C4-2B (cell line): ENCODE results near the gene SLX4IP.

Experiments
- H3K27ac ChIP-seq: fragments of 450-650 bp; 2 replicates; pipeline ENCODE4 v1.5.1; 2017
- CTCF ChIP-seq: fragments of 450-650 bp; conservative IDR thresholded peaks from 2 replicates; pipeline ENCODE4 v1.5.1; 2017; ENCODE audit warnings: mild to moderate bottlenecking
- ZFX ChIP-seq: fragments of 450-650 bp; IDR thresholded peaks from 2 replicates; pipeline ENCODE4 v1.6.1; 2017

Gene SLX4IP

GRCh38 chr20:10495173-10495572 lies 60.1 kb downstream of the SLX4IP start:
- H3K27ac ChIP-seq = no peak overlapping the region
- no peak for TF ChIP-seq CTCF
- TF ChIP-seq ZFX = no peak

- H3K27ac ChIP-seq = no peak overlapping the region
Measured at GRCh38 chr20:10496465-10496864, 61.4 kb downstream of the SLX4IP start.

GRCh38 chr20:10497283-10497682 lies 62.2 kb downstream of the SLX4IP start:
- TF ChIP-seq CTCF (no peak), ZFX (no peak)
- H3K27ac ChIP-seq = no peak overlapping the region

More at GRCh38 chr20:10496465-10496864, 61.4 kb downstream of the SLX4IP start:
- TF ChIP-seq ZFX (no peak), CTCF (no peak)

- TF ChIP-seq ZFX = no peak
- TF ChIP-seq CTCF = no peak
- H3K27ac ChIP-seq = no peak overlapping the region
Measured at GRCh38 chr20:10497791-10498190, 62.7 kb downstream of the SLX4IP start.

GRCh38 chr20:10498200-10498599 lies 63.1 kb downstream of the SLX4IP start:
- no peak for TF ChIP-seq CTCF
- no peak for TF ChIP-seq ZFX
- H3K27ac ChIP-seq = no peak overlapping the region

- TF ChIP-seq CTCF (no peak), ZFX (no peak)
- no peak overlapping the region for H3K27ac ChIP-seq
Measured at GRCh38 chr20:10501402-10501801, 66.3 kb downstream of the SLX4IP start.

GRCh38 chr20:10502098-10502526 lies 67.0 kb downstream of the SLX4IP start:
- TF ChIP-seq CTCF (no peak), ZFX (no peak)
- no peak overlapping the region for H3K27ac ChIP-seq
